A549 (cell line): ENCODE data around the gene CITED4. TPM values are rescaled to one million over a fixed set of nuclear protein-coding genes. Genes with fewer than 3 reads are reported as not detected.

Experiments used
- ATAC-seq, 2 experiments: fragments of 200-7000 bp in 1 of 2; fragments of >200 bp in 1 of 2; cut with Nextera tagmentation in 1 of 2; cut with Tn5 transposase in 1 of 2; 3 replicates each; pipeline versions ENCODE4 v1.8.0 to v1.9.1; 2018 to 2020; ENCODE audit warnings: mild to moderate bottlenecking in 1 of 2, moderate library complexity in 1 of 2
- CTCF ChIA-PET: fragments of 300-600 bp; sonication (Branson Sonifier 250); formaldehyde crosslinking; extraction: SDS; loops from one replicate; lab custom pipeline; 2021; ENCODE audit warnings: antibody characterized with exemption, inconsistent platforms; lab: Yijun Ruan, JAX
- POLR2A ChIA-PET: fragments of 350-600 bp; formaldehyde crosslinking; extraction: SDS; loops from one replicate; lab custom pipeline; 2021; ENCODE audit warnings: antibody characterized with exemption, inconsistent platforms; lab: Yijun Ruan, JAX
- DNase-seq, 2 experiments: peaks; one replicate each; pipeline versions ENCODE4 v3.0.0 to v3.0.0-alpha.2; 2011 to 2016; ENCODE audit warnings: low read depth in 1 of 2, low spot score in 1 of 2
- FAIRE-seq: peaks from 2 replicates; lab custom pipeline; 2011; peaks lifted over from hg19 to GRCh38; lab: Jason Lieb, UNC
- H3K27ac ChIP-seq, 2 experiments: fragments of >200 bp; sonication (Bioruptor Twin); formaldehyde crosslinking; 3 replicates each; pipeline ENCODE4 v1.5.1; 2016 to 2017
- H3K4me1 ChIP-seq: fragments of >200 bp; sonication (Bioruptor Twin); formaldehyde crosslinking; 3 replicates; pipeline ENCODE4 v1.6.1; 2016
- H3K4me2 ChIP-seq: fragments of >200 bp; sonication (Bioruptor Twin); formaldehyde crosslinking; 3 replicates; pipeline ENCODE4 v1.6.1; 2016
- H3K4me3 ChIP-seq: fragments of >200 bp; sonication (Bioruptor Twin); formaldehyde crosslinking; 3 replicates; pipeline ENCODE4 v1.5.1; 2016
- H3K9me3 ChIP-seq: fragments of >200 bp; sonication (Bioruptor Twin); formaldehyde crosslinking; 3 replicates; pipeline ENCODE4 v1.6.1; 2016
- BHLHE40 ChIP-seq: IDR thresholded peaks from 2 replicates; pipeline ENCODE4 v1.6.1; 2012; ENCODE audit warnings: low read depth, low read length, inconsistent platforms
- EHF ChIP-seq: fragments of 250-450 bp; sonication (Bioruptor Pico); IDR thresholded peaks from 2 replicates; pipeline ENCODE4 v1.5.0; 2020; ENCODE audit warnings: mild to moderate bottlenecking
- EHMT2 ChIP-seq: fragments of 200-600 bp; sonication (generic); IDR thresholded peaks from 2 replicates; pipeline ENCODE4 v1.6.1; 2016; ENCODE audit warnings: antibody characterized with exemption, low read depth, mild to moderate bottlenecking, moderate library complexity
- EP300 ChIP-seq, 2 experiments: fragments of >200 bp; sonication (Bioruptor Twin); formaldehyde crosslinking; IDR thresholded peaks; 2 replicates in 1 of 2; 3 replicates in 1 of 2; pipeline ENCODE4 v1.6.1; 2016 to 2017
- ESRRA ChIP-seq: fragments of 150-350 bp; IDR thresholded peaks from 2 replicates; pipeline ENCODE4 v1.6.1; 2014; ENCODE audit warnings: mild to moderate bottlenecking, low read length, borderline replicate concordance
- FOSL2 ChIP-seq, 2 experiments: fragments of 450-650 bp in 1 of 2; fragments of >200 bp in 1 of 2; sonication (Bioruptor Twin) in 1 of 2; formaldehyde crosslinking; IDR thresholded peaks; 2 replicates each; pipeline versions ENCODE4 v1.5.0 to v1.6.1; 2016 to 2020; ENCODE audit warnings: mild to moderate bottlenecking in 1 of 2, moderate library complexity in 1 of 2
- FOXS1 ChIP-seq: fragments of 250-450 bp; sonication (Bioruptor Pico); IDR thresholded peaks from 2 replicates; pipeline ENCODE4 v1.5.0; 2020; ENCODE audit warnings: mild to moderate bottlenecking, moderate library complexity
- JUN ChIP-seq, 2 experiments: fragments of >200 bp; sonication (Bioruptor Twin); formaldehyde crosslinking; IDR thresholded peaks; 2 replicates in 1 of 2; 3 replicates in 1 of 2; pipeline ENCODE4 v1.6.1; 2016 to 2017
- MAX ChIP-seq: IDR thresholded peaks from 2 replicates; pipeline ENCODE4 v1.6.1; 2012
- RAD21 ChIP-seq, 2 experiments: fragments of >200 bp in 1 of 2; sonication (Bioruptor Twin) in 1 of 2; formaldehyde crosslinking in 1 of 2; IDR thresholded peaks in 1 of 2; conservative IDR thresholded peaks in 1 of 2; 2 replicates in 1 of 2; 3 replicates in 1 of 2; pipeline ENCODE4 v1.6.1; 2012 to 2018; ENCODE audit warnings: inconsistent platforms in 1 of 2
- RFX5 ChIP-seq: fragments of 450-650 bp; IDR thresholded peaks from 2 replicates; pipeline ENCODE4 v1.7.1; 2014; ENCODE audit warnings: antibody characterized with exemption, mild to moderate bottlenecking, moderate library complexity
- SMC3 ChIP-seq: fragments of >200 bp; sonication (Bioruptor Twin); formaldehyde crosslinking; IDR thresholded peaks from 3 replicates; pipeline ENCODE4 v1.6.1; 2018; ENCODE audit warnings: inconsistent platforms
- SREBF2 ChIP-seq: fragments of 450-650 bp; IDR thresholded peaks from 2 replicates; pipeline ENCODE4 v1.6.1; 2014; ENCODE audit warnings: mild to moderate bottlenecking, moderate library complexity
- TP53 ChIP-seq: fragments of 250-450 bp; sonication (Bioruptor Pico); IDR thresholded peaks from 2 replicates; pipeline ENCODE4 v1.5.0; 2021; ENCODE audit warnings: mild to moderate bottlenecking, moderate library complexity
- USF2 ChIP-seq: fragments of 450-650 bp; IDR thresholded peaks from 2 replicates; pipeline ENCODE4 v1.6.1; 2014; ENCODE audit warnings: antibody characterized with exemption
- ZNF302 ChIP-seq: fragments of 250-450 bp; sonication (Bioruptor Pico); IDR thresholded peaks from 2 replicates; pipeline ENCODE4 v1.9.0; 2021; ENCODE audit warnings: inconsistent platforms, mild to moderate bottlenecking, moderate library complexity
- ZSCAN20 ChIP-seq: fragments of 250-450 bp; sonication (Bioruptor Pico); IDR thresholded peaks from 2 replicates; pipeline ENCODE4 v1.8.0; 2022; ENCODE audit warnings: mild to moderate bottlenecking, moderate library complexity
- WGBS: methylation state at CpG from one replicate; pipeline ENCODE4 v1.1.6; 2017; ENCODE audit errors: missing lambda C conversion rate; 5-methylcytosine and 5-hydroxymethylcytosine counted together
- polyA plus RNA-seq, 4 experiments: library from polyadenylated mRNA; depleted of rRNA in 3 of 4; stranded (reverse); fragments of >200 nt; fragmentation: RNase III in 1 of 4; extraction: RNeasy Plus Mini Kit Qiagen cat#74134 plus additional on column Dnase treatment in 1 of 4; gene quantifications; 2 replicates in 3 of 4; 3 replicates in 1 of 4; pipeline ENCODE4 v1.2.3, GENCODE V29; 2011 to 2017
- TF ChIP-seq, protein P1 (sequence below): fragments of >200 bp; sonication (Bioruptor Twin); formaldehyde crosslinking; IDR thresholded peaks from 3 replicates; pipeline ENCODE4 v1.5.1; 2016
- TF ChIP-seq, protein P2 (sequence below): IDR thresholded peaks from 2 replicates; pipeline ENCODE4 v1.6.1; 2012
- TF ChIP-seq, protein P3 (sequence below): fragments of 250-450 bp; sonication (Bioruptor Pico); IDR thresholded peaks from 2 replicates; pipeline ENCODE4 v1.5.0; 2020; ENCODE audit warnings: low read depth, mild to moderate bottlenecking, moderate library complexity
- TF ChIP-seq, protein P4 (sequence below): fragments of 150-350 bp; IDR thresholded peaks from 2 replicates; pipeline ENCODE4 v1.6.1; 2014; ENCODE audit warnings: low read depth, mild to moderate bottlenecking, low read length

CITED4 gene
- polyA plus RNA-seq, 2 of the 4 experiments (the other 2 are of a cell fraction) = 7.1 to 32.2 TPM

DNA sequence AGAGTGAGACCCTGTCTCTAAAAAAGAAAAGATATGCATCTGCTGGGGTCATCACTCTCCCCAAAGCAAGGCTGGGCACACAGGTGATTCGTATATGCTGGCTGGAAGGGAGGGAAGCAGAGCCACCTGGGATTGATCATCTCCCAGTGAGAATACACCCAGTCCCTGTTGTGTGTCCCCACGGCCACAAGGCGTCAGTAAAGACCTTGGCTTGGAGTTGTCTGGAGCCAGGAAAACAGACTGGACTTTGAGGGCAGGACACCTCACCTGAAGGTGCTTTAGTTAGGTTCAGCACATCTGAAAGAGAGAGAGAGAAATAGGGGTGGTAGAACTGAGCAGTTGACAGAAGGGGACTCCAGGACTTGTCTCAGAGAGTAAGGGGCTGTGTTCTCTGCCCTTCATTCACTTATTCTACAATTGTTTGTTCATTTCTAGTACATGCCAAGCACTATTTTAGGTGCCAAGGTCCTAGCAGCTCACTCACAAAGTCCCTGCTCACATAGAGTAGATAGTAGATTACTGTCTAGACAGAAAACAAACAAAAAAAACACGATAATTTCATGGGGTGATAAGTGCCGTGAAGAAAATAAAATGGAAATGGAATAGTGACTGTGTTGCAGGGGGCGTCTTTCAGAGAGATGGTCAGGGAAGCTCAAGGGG lies 13.5 kb downstream of the CITED4 start:
- Histone ChIP-seq H3K4me1 (peaks cover 13% of the 10 kb centered on the region; the same call in 2 of the 3 replicates), H3K27ac (peak overlapping the region; percentile 38 to 49; a peak in 3 of 6 replicates), H3K4me3 (no peak overlapping the region), H3K4me2 (no peak overlapping the region), H3K9me3 (no peaks in the 10 kb centered on the region)
- FAIRE-seq = no peak
- peak; percentile 89 to 91 for ATAC-seq
- TF ChIP-seq TP53 (no peak), SMC3 (peak; percentile 90), MAX (no peak), RAD21 (conservative IDR thresholded peaks at IDR 0.05 in 1 of 2, IDR thresholded peaks at IDR 0.05 in 1 of 2) (peak; percentile 92 to 96)
- TF ChIP-seq, protein P1, sequence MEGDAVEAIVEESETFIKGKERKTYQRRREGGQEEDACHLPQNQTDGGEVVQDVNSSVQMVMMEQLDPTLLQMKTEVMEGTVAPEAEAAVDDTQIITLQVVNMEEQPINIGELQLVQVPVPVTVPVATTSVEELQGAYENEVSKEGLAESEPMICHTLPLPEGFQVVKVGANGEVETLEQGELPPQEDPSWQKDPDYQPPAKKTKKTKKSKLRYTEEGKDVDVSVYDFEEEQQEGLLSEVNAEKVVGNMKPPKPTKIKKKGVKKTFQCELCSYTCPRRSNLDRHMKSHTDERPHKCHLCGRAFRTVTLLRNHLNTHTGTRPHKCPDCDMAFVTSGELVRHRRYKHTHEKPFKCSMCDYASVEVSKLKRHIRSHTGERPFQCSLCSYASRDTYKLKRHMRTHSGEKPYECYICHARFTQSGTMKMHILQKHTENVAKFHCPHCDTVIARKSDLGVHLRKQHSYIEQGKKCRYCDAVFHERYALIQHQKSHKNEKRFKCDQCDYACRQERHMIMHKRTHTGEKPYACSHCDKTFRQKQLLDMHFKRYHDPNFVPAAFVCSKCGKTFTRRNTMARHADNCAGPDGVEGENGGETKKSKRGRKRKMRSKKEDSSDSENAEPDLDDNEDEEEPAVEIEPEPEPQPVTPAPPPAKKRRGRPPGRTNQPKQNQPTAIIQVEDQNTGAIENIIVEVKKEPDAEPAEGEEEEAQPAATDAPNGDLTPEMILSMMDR = peak; percentile 75
- DNase-seq = peak; percentile 54 to 74
- 28% methylated on average over 6 of the region's 6 CpGs for WGBS
- ChIA-PET CTCF (interaction anchor here (0.6 to 12.9 kb wide), 35 partner anchors 9 to 247 kb away, joined by 3 to 352 read pairs (median 4); partner anchors contain the start of genes CITED4, CTPS1 and RIMS3), POLR2A (interaction anchor here (0.9 to 5.4 kb wide), 2 partner anchors 13 to 14 kb away, joined by 3 to 35 read pairs; partner anchors contain the start of gene CITED4)

- no peak for TF ChIP-seq TP53
- TF ChIP-seq EHF = no peak
- no peak for TF ChIP-seq USF2
- TF ChIP-seq ZNF302 (CRISPR knock-in tag) = no peak
- no peak for TF ChIP-seq SMC3
- TF ChIP-seq ZSCAN20 (CRISPR knock-in tag) = no peak
- no peak for TF ChIP-seq JUN (IDR thresholded peaks at IDR 0.05)
- no peak for TF ChIP-seq FOXS1 (CRISPR knock-in tag)
- TF ChIP-seq ESRRA = no peak
- no peak for TF ChIP-seq RFX5
- no peak for TF ChIP-seq BHLHE40
- TF ChIP-seq, protein P2, sequence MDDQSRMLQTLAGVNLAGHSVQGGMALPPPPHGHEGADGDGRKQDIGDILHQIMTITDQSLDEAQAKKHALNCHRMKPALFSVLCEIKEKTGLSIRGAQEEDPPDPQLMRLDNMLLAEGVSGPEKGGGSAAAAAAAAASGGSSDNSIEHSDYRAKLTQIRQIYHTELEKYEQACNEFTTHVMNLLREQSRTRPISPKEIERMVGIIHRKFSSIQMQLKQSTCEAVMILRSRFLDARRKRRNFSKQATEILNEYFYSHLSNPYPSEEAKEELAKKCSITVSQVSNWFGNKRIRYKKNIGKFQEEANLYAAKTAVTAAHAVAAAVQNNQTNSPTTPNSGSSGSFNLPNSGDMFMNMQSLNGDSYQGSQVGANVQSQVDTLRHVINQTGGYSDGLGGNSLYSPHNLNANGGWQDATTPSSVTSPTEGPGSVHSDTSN = no peak
- TF ChIP-seq, protein P3, sequence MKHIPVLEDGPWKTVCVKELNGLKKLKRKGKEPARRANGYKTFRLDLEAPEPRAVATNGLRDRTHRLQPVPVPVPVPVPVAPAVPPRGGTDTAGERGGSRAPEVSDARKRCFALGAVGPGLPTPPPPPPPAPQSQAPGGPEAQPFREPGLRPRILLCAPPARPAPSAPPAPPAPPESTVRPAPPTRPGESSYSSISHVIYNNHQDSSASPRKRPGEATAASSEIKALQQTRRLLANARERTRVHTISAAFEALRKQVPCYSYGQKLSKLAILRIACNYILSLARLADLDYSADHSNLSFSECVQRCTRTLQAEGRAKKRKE (CRISPR knock-in tag) = no peak
- no peak for TF ChIP-seq SREBF2
- no peak for TF ChIP-seq EP300 (IDR thresholded peaks at IDR 0.05)
- TF ChIP-seq, protein P4, sequence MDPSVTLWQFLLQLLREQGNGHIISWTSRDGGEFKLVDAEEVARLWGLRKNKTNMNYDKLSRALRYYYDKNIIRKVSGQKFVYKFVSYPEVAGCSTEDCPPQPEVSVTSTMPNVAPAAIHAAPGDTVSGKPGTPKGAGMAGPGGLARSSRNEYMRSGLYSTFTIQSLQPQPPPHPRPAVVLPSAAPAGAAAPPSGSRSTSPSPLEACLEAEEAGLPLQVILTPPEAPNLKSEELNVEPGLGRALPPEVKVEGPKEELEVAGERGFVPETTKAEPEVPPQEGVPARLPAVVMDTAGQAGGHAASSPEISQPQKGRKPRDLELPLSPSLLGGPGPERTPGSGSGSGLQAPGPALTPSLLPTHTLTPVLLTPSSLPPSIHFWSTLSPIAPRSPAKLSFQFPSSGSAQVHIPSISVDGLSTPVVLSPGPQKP = no peak
- TF ChIP-seq RAD21 (conservative IDR thresholded peaks at IDR 0.05 in 1 of 2, IDR thresholded peaks at IDR 0.05 in 1 of 2) = no peak
- no peak for TF ChIP-seq FOSL2 (IDR thresholded peaks at IDR 0.05)
- TF ChIP-seq FOSL2 (CRISPR knock-in tag; IDR thresholded peaks at IDR 0.05) = no peak
- TF ChIP-seq EHMT2 = no peak
- WGBS = 63% methylated on average over 6 of the region's 6 CpGs
- no peaks in the 10 kb centered on the region for H3K9me3 ChIP-seq
- no peak overlapping the region for H3K4me2 ChIP-seq
- no peak for DNase-seq
- POLR2A ChIA-PET = no interaction called here
- peaks cover 13% of the 10 kb centered on the region; the same call in 2 of the 3 replicates for H3K4me1 ChIP-seq
- no peak for ATAC-seq
- FAIRE-seq = no peak
- H3K4me3 ChIP-seq = no peak overlapping the region
- no peak overlapping the region for H3K27ac ChIP-seq
- CTCF ChIA-PET = interaction anchor here (1.0 to 12.9 kb wide), 9 partner anchors 9 to 119 kb away, joined by 3 to 352 read pairs (median 4); partner anchors contain the start of gene CITED4
These were observed 15.0 kb downstream of the CITED4 start for GRCh38 chr1:40847023-40847745.
